Right lobe of liver (tissue), 6 donors: ENCODE results near the gene MKI67. TPM values are rescaled to one million over a fixed set of nuclear protein-coding genes. Genes with fewer than 3 reads are reported as not detected.
A peak's percentile ranks its signal among the peaks of the same experiment; 100 is the strongest.

ENCODE experiments used
- ATAC-seq, 4 donors: fragments of 200-7000 bp; cut with Tn5 transposase; one replicate each; pipeline ENCODE4 v1.9.1; 2020; ENCODE audit warnings: mild to moderate bottlenecking in 4 of 4, moderate library complexity in 4 of 4
- DNase-seq, 3 donors: peaks; one replicate each; pipeline ENCODE4 v3.0.0-alpha.2; 2020
- H3K27ac ChIP-seq, 3 donors: fragments of 200-600 bp; one replicate each; pipeline ENCODE4 v1.8.0; 2022
- H3K27me3 ChIP-seq, 2 donors: fragments of 200-600 bp; one replicate each; pipeline ENCODE4 v1.8.0; 2022
- H3K36me3 ChIP-seq, 4 donors: fragments of 200-600 bp; sonication (generic) in 1 of 4; one replicate each; pipeline versions ENCODE4 v1.5.1 to v1.8.0; 2017 to 2022; ENCODE audit warnings: control low read depth in 1 of 4
- H3K4me1 ChIP-seq, 4 donors: fragments of 200-600 bp; sonication (generic) in 1 of 4; one replicate each; pipeline versions ENCODE4 v1.5.1 to v1.8.0; 2017 to 2022; ENCODE audit warnings: control low read depth in 1 of 4
- H3K4me3 ChIP-seq, 3 donors: fragments of 200-600 bp; one replicate each; pipeline ENCODE4 v1.8.0; 2022
- H3K9me3 ChIP-seq, 4 donors: fragments of 200-600 bp; sonication (generic) in 1 of 4; one replicate each; pipeline versions ENCODE4 v1.5.1 to v1.8.0; 2017 to 2022; ENCODE audit warnings: control low read depth in 1 of 4
- POLR2A ChIP-seq: fragments of 450-650 bp; IDR thresholded peaks from one replicate; pipeline ENCODE4 v1.6.1; 2017; ENCODE audit warnings: antibody characterized with exemption, mild to moderate bottlenecking
- WGBS: methylation state at CpG from one replicate; pipeline ENCODE4 v1.1.6; 2018; ENCODE audit warnings: low coverage, low lambda C conversion rate; ENCODE audit not compliant: insufficient coverage; ENCODE audit errors: missing lambda C conversion rate; 5-methylcytosine and 5-hydroxymethylcytosine counted together
- intact Hi-C, 2 donors: fragments of 100-400 bp; cut with DNase I; formaldehyde crosslinking; loops; one replicate each; pipeline versions ENCODE4 v1.11.2 to v1.14.1; 2022
- total RNA-seq, 6 experiments: library from RNA; depleted of rRNA in 2 of 6; stranded (reverse); fragments of >200 nt in 2 of 6; fragmentation: NEBNext Ultra II Directional in 3 of 6; extraction: Animal tissue kit (Norgen Biotek cat#: 25700) in 3 of 6; gene quantifications; one replicate each; pipeline versions ENCODE4 v1.1.0 to v1.2.4, GENCODE V29; 2016 to 2023
- TF ChIP-seq, protein P1 (sequence below), 4 donors: fragments of 200-600 bp in 3 of 4; fragments of 450-650 bp in 1 of 4; IDR thresholded peaks; one replicate each; pipeline versions ENCODE4 v1.5.1 to v1.8.0; 2016 to 2022; ENCODE audit warnings: antibody characterized with exemption in 4 of 4, mild to moderate bottlenecking in 2 of 4
- donor health status: DM: no; HTN: yes; CAD: no.
- donor health status: DM: no; HTN: no; CAD: no.
- donor health status: DM: no; HTN: no; CAD: no.
- donor health status: DM: no; HTN: yes; CAD: no.
- donor health status: DM: no; HTN: yes; CAD: no.

MKI67 gene
- total RNA-seq, 6 experiments from 2014 or later, result 0.42 to 4.6 (median 1.9) TPM

DNA sequence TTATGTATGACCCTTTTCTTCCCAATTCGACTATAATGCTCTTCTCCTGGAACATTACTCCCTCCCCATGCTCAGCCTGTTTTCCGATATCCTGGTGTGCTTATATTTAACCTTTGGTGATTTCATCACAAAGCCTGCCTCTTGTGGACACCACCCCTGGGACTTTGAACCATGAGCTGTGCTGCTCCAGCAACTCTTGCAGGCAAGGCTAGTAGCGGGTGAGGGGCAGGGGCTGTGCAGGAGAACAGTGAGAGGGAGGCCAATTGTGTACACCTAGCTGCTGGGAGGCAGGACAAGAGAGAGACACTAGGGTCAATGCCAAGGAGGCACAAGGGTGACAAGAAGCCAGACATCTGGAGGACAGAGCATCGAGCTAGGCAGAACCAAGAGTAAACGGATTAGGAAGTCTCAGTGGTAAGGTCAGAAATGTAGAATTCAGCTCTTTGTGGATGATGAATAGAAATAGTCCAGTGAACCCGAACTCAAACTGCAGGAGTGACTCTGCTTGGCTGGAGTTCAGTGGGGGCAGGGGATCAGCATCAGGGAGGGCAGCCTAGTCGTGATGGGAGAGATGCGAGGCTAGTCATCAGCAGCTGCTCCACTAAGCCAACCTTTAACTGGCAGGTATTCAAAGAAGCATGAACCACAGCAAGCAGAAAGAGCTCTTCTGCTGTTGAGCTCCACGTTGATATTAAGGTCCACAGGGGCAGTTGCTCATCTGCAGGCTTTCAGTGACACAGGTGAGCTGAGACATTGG, 31.0 kb upstream of the MKI67 start:
- DNase-seq (peak; percentile 82 to 91 (median 91)), ATAC-seq (peak; percentile 94 to 97 (median 96))
- Histone ChIP-seq H3K9me3 (no peaks in the 10 kb centered on the region), H3K4me1 (peaks cover 0 to 21% (median 10%) of the 10 kb centered on the region in 4 donors), H3K27ac (peak overlapping the region in 2 of 3 donors; percentile 65 to 81), H3K4me3 (no peak overlapping the region), H3K27me3 (no peaks in the 10 kb centered on the region), H3K36me3 (no peaks in the 10 kb centered on the region)
- WGBS, result 23% methylated on average over 6 of the region's 9 CpGs
- intact Hi-C loops, result no loop called here
- TF ChIP-seq POLR2A, result peak; percentile 28
- TF ChIP-seq, protein P1, sequence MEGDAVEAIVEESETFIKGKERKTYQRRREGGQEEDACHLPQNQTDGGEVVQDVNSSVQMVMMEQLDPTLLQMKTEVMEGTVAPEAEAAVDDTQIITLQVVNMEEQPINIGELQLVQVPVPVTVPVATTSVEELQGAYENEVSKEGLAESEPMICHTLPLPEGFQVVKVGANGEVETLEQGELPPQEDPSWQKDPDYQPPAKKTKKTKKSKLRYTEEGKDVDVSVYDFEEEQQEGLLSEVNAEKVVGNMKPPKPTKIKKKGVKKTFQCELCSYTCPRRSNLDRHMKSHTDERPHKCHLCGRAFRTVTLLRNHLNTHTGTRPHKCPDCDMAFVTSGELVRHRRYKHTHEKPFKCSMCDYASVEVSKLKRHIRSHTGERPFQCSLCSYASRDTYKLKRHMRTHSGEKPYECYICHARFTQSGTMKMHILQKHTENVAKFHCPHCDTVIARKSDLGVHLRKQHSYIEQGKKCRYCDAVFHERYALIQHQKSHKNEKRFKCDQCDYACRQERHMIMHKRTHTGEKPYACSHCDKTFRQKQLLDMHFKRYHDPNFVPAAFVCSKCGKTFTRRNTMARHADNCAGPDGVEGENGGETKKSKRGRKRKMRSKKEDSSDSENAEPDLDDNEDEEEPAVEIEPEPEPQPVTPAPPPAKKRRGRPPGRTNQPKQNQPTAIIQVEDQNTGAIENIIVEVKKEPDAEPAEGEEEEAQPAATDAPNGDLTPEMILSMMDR (IDR thresholded peaks at IDR 0.05), result no peak

DNA sequence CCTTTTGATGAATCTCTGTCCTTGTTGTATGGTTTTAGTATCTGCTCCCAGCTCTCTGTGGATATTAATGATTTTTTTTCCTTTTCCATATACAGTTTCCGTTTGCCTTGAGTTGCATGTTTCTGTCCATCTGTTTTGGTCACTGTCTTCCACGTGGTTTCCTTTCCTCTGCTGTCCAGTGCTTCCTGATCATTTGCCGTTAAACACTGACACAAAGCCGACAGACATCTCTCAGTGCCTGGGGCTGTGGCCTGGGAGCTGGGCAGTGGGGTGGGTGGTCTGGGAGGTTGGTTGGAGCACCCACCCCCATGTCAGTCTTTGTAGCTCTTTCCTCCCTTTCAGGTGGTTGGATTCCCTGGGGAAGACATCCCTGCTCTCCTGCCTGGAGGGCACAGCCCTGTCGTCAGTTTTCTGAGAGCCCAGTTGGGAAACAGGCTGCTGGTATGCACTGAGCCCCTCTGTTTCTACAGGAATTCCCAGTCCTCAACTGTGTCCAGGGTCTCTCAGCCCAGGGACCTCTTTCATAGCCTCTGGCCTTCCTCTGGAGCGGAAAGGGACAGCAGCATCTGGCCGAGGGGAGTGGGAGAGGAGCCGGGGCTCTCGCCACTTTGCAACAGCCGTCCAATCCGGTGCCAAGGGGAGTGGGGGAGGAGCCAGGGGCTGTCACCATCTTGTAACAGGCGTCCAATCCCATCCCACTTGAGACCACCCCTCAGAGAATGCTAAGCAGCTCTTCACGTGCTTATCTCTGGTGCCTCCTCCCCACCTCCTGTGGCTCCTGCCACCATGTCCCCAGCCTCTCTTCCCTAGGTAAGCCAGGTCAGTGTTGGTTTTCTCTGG, 26.7 kb upstream of the MKI67 start:
- H3K4me3 ChIP-seq, result no peak overlapping the region
- TF ChIP-seq, protein P1 (IDR thresholded peaks at IDR 0.05), result no peak
- TF ChIP-seq POLR2A, result no peak
- no peak for ATAC-seq
- no peak for DNase-seq
- peaks cover 0 to 20% (median 8%) of the 10 kb centered on the region in 4 donors for H3K4me1 ChIP-seq
- H3K27ac ChIP-seq, result no peak overlapping the region
- no peaks in the 10 kb centered on the region for H3K27me3 ChIP-seq
- H3K9me3 ChIP-seq, result no peaks in the 10 kb centered on the region
- intact Hi-C loops, result no loop called here
- 59% methylated on average over 5 of the region's 13 CpGs for WGBS
- H3K36me3 ChIP-seq, result no peaks in the 10 kb centered on the region

DNA sequence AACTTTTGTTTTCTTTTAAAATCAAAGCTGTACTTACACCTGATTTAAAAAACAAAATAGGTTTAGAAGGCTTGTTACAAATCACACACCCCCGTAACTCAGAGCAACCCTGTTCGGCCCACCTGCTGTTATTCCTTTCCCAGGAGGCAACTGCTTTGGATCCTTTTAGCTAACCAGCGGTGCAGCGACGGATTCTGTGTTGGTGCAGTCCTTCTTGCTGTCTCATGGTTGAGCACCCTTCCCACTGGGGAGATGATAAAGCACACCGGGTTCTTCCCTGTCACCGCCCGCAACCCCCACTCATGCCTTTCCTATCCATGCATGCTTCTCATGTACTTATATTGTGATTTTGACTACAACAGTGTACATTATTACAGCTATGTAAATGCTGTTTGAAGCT, 24.8 kb upstream of the MKI67 start:
- no peaks in the 10 kb centered on the region for H3K27me3 ChIP-seq
- ATAC-seq (no peak), DNase-seq (no peak)
- H3K4me1 ChIP-seq, result peaks cover 0 to under 1% (median 0%) of the 10 kb centered on the region in 4 donors
- H3K4me3 ChIP-seq, result no peak overlapping the region
- TF ChIP-seq, protein P1 (IDR thresholded peaks at IDR 0.05), result no peak
- no peak for TF ChIP-seq POLR2A
- H3K27ac ChIP-seq, result no peak overlapping the region
- WGBS, result 81% methylated on average over 5 of the region's 8 CpGs
- no peaks in the 10 kb centered on the region for H3K9me3 ChIP-seq
- intact Hi-C loops, result no loop called here
- H3K36me3 ChIP-seq, result no peaks in the 10 kb centered on the region

DNA sequence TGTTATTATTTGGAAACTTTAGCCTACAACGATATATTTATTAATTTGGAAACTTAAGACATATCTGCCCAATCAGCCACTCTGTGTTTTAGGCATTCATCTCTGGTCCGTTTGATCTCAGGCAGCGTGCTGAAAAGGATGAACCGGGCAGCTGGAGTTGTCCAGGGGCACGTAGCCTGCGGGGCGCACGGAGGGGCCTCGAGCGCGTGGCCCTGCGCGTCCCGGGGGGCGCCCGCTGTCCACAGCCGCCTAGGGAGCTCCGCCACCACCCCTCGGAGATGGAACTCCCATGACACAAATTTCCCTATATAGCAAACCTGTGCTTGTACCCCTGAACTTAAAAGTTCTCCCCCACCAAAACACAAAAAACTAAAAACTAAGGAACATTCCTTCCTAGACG, 24.3 kb upstream of the MKI67 start:
- intact Hi-C loops, result no loop called here
- Histone ChIP-seq H3K4me3 (peak overlapping the region; percentile 38 to 52 (median 42)), H3K27ac (no peak overlapping the region), H3K4me1 (no peaks in the 10 kb centered on the region), H3K9me3 (no peaks in the 10 kb centered on the region), H3K27me3 (no peaks in the 10 kb centered on the region), H3K36me3 (no peaks in the 10 kb centered on the region)
- WGBS, result 50% methylated on average over 5 of the region's 20 CpGs
- DNase-seq (no peak), ATAC-seq (no peak)
- TF ChIP-seq, protein P1 (IDR thresholded peaks at IDR 0.05), result no peak
- no peak for TF ChIP-seq POLR2A
